Measurements from ENCODE around the gene SEPTIN10.

SEPTIN10 gene

DNA sequence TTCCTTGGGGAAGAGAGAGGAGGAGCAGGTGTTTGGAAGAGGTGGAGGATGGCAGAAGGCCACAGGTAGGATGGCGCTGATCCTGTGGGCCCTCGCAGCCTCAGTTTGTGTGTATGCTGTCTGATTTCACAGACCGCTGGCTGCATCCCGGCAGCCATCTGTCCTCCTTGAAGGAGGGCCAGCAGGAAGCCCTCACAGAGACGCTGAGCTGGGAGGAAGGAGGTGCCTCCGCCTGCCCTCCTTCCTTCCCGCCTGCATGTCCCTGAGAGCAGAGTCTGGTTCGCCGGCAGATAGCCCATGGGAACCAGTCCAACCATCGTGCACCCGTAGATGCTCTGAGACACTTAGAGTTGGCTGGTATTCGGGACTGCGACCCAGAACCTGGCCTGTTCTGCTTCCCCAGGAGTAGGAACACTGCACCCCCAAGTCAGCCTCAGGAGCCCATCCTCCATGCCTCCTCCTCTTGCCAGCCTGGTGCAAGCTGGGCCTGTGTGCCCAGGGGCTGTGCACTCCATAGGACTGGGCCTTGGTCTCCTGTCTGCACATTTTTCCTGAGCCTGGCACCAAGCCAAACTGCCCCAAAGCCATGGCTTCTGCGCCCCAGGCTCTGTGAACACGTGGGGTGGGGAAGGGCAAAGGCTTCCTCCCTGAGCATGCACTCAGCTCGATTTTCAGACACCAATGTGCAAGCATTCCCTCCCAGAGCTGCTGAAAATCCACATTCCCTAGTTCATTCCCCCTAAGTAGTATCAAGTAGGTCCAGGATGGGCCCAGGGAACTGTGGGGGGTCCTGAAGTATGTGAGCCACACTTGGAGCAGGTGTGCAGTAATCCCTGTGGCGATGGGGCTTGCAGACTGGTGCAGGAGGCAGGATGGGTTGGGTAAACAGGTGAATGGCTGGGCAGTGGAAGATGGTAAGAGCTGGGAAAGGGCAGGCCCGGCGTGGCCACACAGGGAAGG is 115.6 kb downstream of the SEPTIN10 start:
- no peak for DNase-seq (ENCODE audit: low spot score)

DNA sequence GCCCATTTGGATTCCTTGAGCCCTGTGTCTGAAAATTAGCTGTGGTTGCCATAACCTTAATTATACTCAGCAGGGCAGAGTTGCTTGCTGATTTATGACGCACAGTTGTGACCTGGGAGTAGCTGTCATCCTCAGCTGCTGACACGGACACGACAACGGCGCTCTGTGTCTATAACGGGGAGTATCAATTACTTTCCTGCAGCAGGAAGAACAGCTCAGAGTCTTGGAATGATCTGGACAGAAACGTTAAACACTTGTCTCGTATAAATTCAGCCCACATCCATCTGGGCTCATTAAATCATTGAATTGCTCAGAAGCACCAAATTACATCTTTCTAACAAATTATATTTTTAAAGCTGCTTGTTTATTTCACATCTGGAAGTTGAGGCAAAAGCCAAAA is 116.3 kb downstream of the SEPTIN10 start:
- no peak for DNase-seq (ENCODE audit: low spot score)

DNA sequence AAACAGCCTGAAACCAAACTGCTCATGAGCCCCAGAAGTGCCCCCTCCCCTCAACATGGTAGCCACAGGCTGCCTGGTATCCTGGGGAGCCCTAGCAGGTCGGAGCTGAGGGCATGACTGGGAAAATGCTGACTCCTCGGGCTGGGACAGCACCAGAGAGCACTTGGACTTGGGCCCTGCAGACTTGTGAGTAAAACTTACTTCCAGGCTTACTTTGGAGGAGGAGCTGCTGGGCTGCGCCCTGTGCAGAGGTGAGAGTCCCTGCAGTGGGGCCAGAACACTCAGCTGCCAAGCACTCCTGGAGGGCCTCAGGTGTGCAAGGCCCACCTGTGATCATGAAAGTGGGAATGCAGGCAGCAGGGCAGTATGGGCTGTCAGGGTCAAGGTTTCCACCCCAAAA is 119.4 kb downstream of the SEPTIN10 start:
- DNase-seq (ENCODE audit: low spot score), result no peak

DNA sequence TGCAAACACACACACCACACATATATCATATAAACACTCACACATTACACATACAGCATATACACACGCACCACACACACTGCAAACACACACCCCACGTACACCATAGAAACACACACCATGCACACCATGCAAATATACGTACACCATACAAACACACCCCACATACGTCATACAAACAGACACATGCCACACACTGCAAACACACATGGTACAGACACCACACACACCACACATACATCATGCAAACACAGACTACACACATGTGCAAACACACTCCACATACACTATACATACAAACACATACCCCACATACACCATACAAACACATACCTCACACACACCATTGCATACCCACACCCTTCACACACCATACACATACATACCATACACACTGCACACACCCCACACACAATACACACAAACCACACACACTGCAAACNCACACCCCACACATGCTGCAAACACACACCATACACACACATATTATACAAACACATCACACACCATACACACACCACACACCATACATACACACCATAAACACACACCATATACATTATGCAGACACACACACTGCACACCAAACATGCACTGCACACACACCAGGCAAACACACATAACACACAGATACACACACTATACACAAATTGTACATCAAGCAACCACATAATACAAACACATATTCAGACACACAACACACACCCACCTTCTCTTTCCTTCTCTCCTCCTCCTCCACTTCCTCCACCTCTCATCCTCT is 120.4 kb downstream of the SEPTIN10 start:
- no peak for DNase-seq (ENCODE audit: low spot score)
